Hair follicle dermal papilla cell (primary cell): ENCODE data around the gene TAAR9. TPM values are rescaled to one million over a fixed set of nuclear protein-coding genes. Genes with fewer than 3 reads are reported as not detected.

Experiments
- small RNA-seq: library from RNA; depleted of rRNA; stranded (forward); fragments of <200 nt; gene quantifications from one replicate; pipeline ENCODE3, GENCODE V24; 2012
- total RNA-seq: library from RNA; depleted of rRNA; stranded (reverse); fragments of >200 nt; gene quantifications from 2 replicates; pipeline ENCODE4 v1.2.3, GENCODE V29; 2012

TAAR9 gene
- total RNA-seq: not detected in 2 replicates

GRCh38 chr6:132537977-132538376 lies at the start of gene TAAR9:
TAAR9 (plus strand) TSS chr6:132538277; CDS start chr6:132538290, 13 bp downstream.

GRCh38 chr6:132512638-132513632 lies 25.1 kb upstream of the TAAR9 start, which contains the start of gene STX7:
STX7 (minus strand) TSS chr6:132513116; CDS start chr6:132503530, 9,586 bp downstream.

GRCh38 chr6:132552372-132552771 lies 14.3 kb downstream of the TAAR9 start, which contains the start of gene TAAR8:
TAAR8 (plus strand) TSS chr6:132552672; CDS start chr6:132552693, 21 bp downstream.

GRCh38 chr6:132570221-132570777 lies 32.2 kb downstream of the TAAR9 start, which contains the start of gene TAAR6:
TAAR6 (plus strand) TSS chr6:132570322; CDS start chr6:132570322, 0 bp downstream.

Small RNA genes lying within 50 kb of the gene (small RNA-seq; reads per million reads assigned to genes)
- not detected for gene TAAR7P

Other genes with a start within 250 kb of the TAAR9 start
- 75.3 and 95.6 TPM in 2 replicates for gene MOXD1, start 136.8 kb upstream of the TAAR9 start, total RNA-seq
- 47.5 and 59.5 TPM in 2 replicates for gene STX7, start 25.2 kb upstream of the TAAR9 start, total RNA-seq
- not detected in 2 replicates for gene TAAR8, start 14.4 kb downstream of the TAAR9 start, total RNA-seq
- gene TAAR6, start 32.0 kb downstream of the TAAR9 start, total RNA-seq: not detected in 2 replicates
- not detected in 2 replicates for gene TAAR5, start 51.5 kb downstream of the TAAR9 start, total RNA-seq
- not detected in 2 replicates for gene TAAR2, start 86.0 kb downstream of the TAAR9 start, total RNA-seq
- gene TAAR1, start 120.9 kb downstream of the TAAR9 start, total RNA-seq: 0.16 TPM in 1 of 2 replicates, not detected in the other
- gene VNN1, start 175.8 kb downstream of the TAAR9 start, total RNA-seq: 0.49 TPM in 1 of 2 replicates, not detected in the other
- gene VNN2, start 219.6 kb downstream of the TAAR9 start, total RNA-seq: 0.16 TPM in 1 of 2 replicates, not detected in the other